ENCODE results near the gene CIC.

DNA sequence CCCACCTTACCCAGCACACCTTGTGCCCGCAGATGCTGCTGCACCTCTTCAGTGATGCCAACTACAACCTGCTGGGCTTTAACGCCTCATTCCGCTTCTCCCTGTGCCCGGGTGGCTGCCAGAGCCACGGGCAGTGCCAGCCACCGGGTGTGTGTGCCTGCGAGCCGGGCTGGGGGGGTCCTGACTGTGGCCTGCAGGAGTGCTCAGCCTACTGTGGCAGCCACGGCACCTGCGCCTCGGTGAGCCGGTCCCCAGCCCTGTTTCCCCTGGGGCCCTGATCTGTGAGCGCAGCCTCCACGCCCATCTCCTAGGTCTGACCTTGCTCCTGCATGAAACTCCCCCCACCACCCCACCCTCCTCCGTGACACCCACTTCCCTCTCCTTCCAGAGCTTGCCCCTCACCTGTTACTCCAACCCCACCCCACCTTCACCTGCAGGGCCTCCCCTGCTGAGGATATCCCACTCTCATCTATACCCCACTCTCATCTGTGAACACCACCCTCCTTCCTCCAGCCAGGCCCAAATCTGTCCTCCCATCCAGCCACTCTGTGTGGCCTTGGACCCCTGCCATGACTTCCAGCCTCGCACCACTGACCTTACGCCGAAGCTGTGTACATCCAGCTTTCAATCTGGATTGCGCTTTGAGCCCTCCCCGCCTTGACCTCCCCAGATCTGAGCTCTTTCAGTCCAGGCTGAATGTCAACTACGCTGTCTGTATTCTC, 65.1 kb downstream of the CIC start:
- TF ChIP-seq, protein P1, sequence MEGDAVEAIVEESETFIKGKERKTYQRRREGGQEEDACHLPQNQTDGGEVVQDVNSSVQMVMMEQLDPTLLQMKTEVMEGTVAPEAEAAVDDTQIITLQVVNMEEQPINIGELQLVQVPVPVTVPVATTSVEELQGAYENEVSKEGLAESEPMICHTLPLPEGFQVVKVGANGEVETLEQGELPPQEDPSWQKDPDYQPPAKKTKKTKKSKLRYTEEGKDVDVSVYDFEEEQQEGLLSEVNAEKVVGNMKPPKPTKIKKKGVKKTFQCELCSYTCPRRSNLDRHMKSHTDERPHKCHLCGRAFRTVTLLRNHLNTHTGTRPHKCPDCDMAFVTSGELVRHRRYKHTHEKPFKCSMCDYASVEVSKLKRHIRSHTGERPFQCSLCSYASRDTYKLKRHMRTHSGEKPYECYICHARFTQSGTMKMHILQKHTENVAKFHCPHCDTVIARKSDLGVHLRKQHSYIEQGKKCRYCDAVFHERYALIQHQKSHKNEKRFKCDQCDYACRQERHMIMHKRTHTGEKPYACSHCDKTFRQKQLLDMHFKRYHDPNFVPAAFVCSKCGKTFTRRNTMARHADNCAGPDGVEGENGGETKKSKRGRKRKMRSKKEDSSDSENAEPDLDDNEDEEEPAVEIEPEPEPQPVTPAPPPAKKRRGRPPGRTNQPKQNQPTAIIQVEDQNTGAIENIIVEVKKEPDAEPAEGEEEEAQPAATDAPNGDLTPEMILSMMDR (IDR thresholded peaks at IDR 0.05) = no peak
- TF ChIP-seq POLR2AphosphoS5 (IDR thresholded peaks at IDR 0.05) (no peak), EP300 (IDR thresholded peaks at IDR 0.05) (no peak)

Data from suprapubic skin (tissue), 4 donors.